Measurements from ENCODE around the gene SHISA5. TPM values are rescaled to one million over a fixed set of nuclear protein-coding genes. Genes with fewer than 3 reads are reported as not detected.
A peak's percentile ranks its signal among the peaks of the same experiment; 100 is the strongest.

Gene SHISA5
- total RNA-seq, 1 experiment from 2014 or later = 137 TPM

DNA sequence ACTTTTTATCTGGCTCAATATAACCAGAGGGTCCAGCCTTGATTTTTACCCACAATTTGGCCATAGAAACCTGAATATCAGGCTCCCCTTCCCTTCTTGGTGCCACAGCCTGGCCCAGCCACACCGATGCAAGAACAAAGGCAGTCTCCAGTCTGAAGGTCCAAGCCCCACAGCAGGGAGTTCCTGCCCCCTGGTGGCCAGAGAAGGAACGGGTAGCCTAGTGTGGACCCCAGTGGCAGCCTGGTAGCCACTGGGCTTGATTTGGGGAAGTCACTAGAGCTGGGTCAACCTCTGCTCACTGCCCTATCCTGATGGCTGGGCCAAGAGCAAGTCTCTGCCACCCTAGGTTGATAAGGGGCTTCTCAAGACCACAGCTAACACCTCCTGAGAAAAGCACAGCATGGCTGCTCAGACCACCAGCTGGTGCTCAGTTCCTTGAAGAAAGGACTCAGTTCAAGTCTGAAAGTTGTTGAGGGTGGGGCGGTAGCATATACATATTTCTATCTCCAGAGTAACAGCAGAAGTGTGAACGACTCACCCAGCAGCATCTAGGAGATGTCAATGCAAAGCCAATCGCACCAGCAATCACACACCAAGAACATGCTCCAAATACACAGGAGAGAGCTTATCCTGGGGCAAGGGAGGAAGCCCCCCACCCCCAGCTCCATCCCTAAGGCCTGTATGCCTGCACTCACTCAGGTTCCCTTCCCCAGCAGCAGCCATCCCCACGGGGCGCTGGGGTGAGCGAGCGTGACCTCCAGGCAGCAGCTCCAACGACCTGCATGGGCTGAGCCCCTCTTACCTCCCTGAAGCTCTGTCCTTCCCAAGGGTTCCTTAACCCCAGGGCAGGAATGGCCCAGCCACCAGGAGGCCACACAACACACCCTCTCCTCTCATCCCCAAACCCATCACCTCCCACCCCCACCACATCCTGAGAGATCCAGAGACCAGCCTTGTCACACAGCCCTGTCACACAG, 45.0 kb upstream of the SHISA5 start:
- ATAC-seq (peak; percentile 97), DNase-seq (ENCODE audit: low spot score) (peak; percentile 91)
- no peak for TF ChIP-seq GABPB1 (CRISPR knock-in tag; IDR thresholded peaks at IDR 0.05)
- TF ChIP-seq, protein P1, sequence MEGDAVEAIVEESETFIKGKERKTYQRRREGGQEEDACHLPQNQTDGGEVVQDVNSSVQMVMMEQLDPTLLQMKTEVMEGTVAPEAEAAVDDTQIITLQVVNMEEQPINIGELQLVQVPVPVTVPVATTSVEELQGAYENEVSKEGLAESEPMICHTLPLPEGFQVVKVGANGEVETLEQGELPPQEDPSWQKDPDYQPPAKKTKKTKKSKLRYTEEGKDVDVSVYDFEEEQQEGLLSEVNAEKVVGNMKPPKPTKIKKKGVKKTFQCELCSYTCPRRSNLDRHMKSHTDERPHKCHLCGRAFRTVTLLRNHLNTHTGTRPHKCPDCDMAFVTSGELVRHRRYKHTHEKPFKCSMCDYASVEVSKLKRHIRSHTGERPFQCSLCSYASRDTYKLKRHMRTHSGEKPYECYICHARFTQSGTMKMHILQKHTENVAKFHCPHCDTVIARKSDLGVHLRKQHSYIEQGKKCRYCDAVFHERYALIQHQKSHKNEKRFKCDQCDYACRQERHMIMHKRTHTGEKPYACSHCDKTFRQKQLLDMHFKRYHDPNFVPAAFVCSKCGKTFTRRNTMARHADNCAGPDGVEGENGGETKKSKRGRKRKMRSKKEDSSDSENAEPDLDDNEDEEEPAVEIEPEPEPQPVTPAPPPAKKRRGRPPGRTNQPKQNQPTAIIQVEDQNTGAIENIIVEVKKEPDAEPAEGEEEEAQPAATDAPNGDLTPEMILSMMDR (IDR thresholded peaks at IDR 0.05) = peak; percentile 76
- no peak for TF ChIP-seq TCF7 (CRISPR knock-in tag; IDR thresholded peaks at IDR 0.05; ENCODE audit: low read depth)
- TF ChIP-seq PRRX2 (CRISPR knock-in tag; IDR thresholded peaks at IDR 0.05) = no peak
- TF ChIP-seq SMAD4 (CRISPR knock-in tag; IDR thresholded peaks at IDR 0.05) = no peak
- no peaks in the 10 kb centered on the region for H3K9me3 Mint-ChIP-seq
- no peaks in the 10 kb centered on the region for H3K27me3 Mint-ChIP-seq (ENCODE audit: low read depth)
- CTCF ChIA-PET = interaction anchor here (0.6 to 5.2 kb wide), 39 partner anchors 9 to 355 kb away, joined by 3 to 71 read pairs (median 5); partner anchors contain the start of genes ATRIP, CCDC51, CELSR3 and NCKIPSD
- peaks cover 53% of the 10 kb centered on the region for H3K36me3 Mint-ChIP-seq
- POLR2A ChIA-PET = interaction anchor here (0.6 to 0.8 kb wide), 2 partner anchors 76 to 241 kb away, joined by 3 to 6 read pairs; no protein-coding TSS in a partner anchor
- H3K4me1 Mint-ChIP-seq = peaks cover 16% of the 10 kb centered on the region
- no peak overlapping the region for H3K4me3 Mint-ChIP-seq
- H3K27ac Mint-ChIP-seq = peak overlapping the region; percentile 87

DNA sequence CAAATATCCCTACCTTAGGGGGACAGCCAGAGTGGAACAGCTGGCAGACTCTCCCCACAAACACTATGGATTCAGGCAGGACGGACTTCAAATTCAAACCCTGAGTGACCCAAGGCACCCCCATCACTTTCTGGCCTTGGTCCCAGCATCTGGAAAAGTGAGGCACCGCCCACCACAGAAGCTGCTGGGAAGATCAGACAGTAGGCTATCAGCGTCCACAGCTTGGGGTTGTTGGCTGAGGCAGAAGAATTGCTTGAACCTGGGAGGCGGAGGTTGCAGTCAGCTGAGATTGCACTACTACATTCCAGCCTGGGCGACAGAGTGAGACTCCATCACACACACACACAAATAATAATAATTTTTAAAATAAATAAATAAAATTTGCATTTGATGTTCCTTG, 44.2 kb upstream of the SHISA5 start:
- DNase-seq (ENCODE audit: low spot score) (no peak), ATAC-seq (no peak)
- Mint-ChIP-seq H3K27me3 (ENCODE audit: low read depth) (no peaks in the 10 kb centered on the region), H3K27ac (no peak overlapping the region), H3K36me3 (peaks cover 50% of the 10 kb centered on the region), H3K9me3 (no peaks in the 10 kb centered on the region), H3K4me3 (no peak overlapping the region), H3K4me1 (peaks cover 8% of the 10 kb centered on the region)
- ChIA-PET CTCF (interaction anchor here (1.1 to 5.2 kb wide), 10 partner anchors 8 to 271 kb away, joined by 3 to 71 read pairs (median 13); partner anchors contain the start of gene PFKFB4), POLR2A (interaction anchor here (0.8 kb wide), 1 partner anchor 82 kb away, joined by 3 read pairs; no protein-coding TSS in a partner anchor)
- no peak for TF ChIP-seq OVOL2 (CRISPR knock-in tag; IDR thresholded peaks at IDR 0.05; ENCODE audit: borderline replicate concordance)
- TF ChIP-seq ELF4 (CRISPR knock-in tag; IDR thresholded peaks at IDR 0.05; ENCODE audit: low read depth) = no peak
- no peak for TF ChIP-seq FOXJ3 (CRISPR knock-in tag; IDR thresholded peaks at IDR 0.05; ENCODE audit: borderline replicate concordance)
- no peak for TF ChIP-seq MYBL2 (CRISPR knock-in tag; IDR thresholded peaks at IDR 0.05)

DNA sequence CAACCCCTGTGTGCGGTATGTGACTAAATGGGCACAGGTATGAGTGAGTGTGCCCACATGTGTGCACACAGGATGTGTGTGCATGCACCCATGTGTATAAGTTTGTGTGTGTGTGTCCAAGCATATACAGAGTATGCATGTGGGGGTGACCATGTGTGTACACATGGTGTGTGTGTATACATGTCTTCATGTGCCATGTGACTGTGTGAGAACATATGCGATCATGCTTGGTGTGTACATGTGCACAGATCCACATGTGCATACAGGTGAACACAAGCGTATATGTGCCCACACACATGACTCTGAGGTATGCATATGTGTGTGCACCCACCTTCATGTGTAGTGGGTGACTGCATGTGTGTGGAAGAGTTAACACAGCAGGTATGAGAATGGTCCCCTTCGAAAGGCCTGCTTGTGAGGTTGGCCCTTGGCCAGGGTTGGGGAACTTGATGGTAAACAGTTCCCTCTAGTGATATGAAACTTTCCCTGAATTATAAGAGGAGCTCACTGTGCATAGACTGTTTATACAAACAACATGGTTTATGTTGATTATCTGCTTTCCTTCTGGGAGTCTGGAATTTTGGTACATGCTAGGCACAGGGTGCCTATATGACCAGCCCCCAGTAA, 42.3 kb upstream of the SHISA5 start:
- Mint-ChIP-seq H3K27me3 (ENCODE audit: low read depth) (no peaks in the 10 kb centered on the region), H3K36me3 (peaks cover 54% of the 10 kb centered on the region), H3K4me1 (peaks cover 3% of the 10 kb centered on the region; the same call in 1 of the 2 replicates), H3K4me3 (no peak overlapping the region), H3K9me3 (no peaks in the 10 kb centered on the region), H3K27ac (no peak overlapping the region; the same call in 1 of the 2 replicates)
- no peak for ATAC-seq
- ChIA-PET CTCF (no interaction called here), POLR2A (no interaction called here)
- TF ChIP-seq ATF3 (CRISPR knock-in tag; conservative IDR thresholded peaks at IDR 0.05) (no peak), CREM (CRISPR knock-in tag; IDR thresholded peaks at IDR 0.05) (no peak), JUN (CRISPR knock-in tag; IDR thresholded peaks at IDR 0.05) (no peak), ATF6 (CRISPR knock-in tag; IDR thresholded peaks at IDR 0.05) (no peak), PRDM15 (CRISPR knock-in tag; IDR thresholded peaks at IDR 0.05) (no peak), KAT7 (CRISPR knock-in tag; IDR thresholded peaks at IDR 0.05; ENCODE audit: borderline replicate concordance) (no peak)
- TF ChIP-seq, protein P2, sequence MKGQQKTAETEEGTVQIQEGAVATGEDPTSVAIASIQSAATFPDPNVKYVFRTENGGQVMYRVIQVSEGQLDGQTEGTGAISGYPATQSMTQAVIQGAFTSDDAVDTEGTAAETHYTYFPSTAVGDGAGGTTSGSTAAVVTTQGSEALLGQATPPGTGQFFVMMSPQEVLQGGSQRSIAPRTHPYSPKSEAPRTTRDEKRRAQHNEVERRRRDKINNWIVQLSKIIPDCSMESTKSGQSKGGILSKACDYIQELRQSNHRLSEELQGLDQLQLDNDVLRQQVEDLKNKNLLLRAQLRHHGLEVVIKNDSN (CRISPR knock-in tag; IDR thresholded peaks at IDR 0.05) = no peak
- DNase-seq (ENCODE audit: low spot score) = no peak
